Suppressor macrophage (primary cell): Measurements from ENCODE around the gene TAPBPL.
A peak's percentile ranks its signal among the peaks of the same experiment; 100 is the strongest.
"Not testable (repeated sequence)": the region's sequence is repeated elsewhere in the genome, so short reads cannot be mapped to it uniquely, and the experiment has no call there.

ENCODE experiments used
- DNase-seq, 4 experiments: peaks; one replicate each; pipeline ENCODE4 v3.0.0-alpha.2; 2020 to 2022
- total RNA-seq, 17 experiments: gene quantifications; one replicate each; lab custom pipeline; 2026; ENCODE audit warnings: mixed read lengths in 6 of 17, inconsistent platforms in 3 of 17; lab: John Stamatoyannopoulos, UW

TAPBPL gene, protein sequence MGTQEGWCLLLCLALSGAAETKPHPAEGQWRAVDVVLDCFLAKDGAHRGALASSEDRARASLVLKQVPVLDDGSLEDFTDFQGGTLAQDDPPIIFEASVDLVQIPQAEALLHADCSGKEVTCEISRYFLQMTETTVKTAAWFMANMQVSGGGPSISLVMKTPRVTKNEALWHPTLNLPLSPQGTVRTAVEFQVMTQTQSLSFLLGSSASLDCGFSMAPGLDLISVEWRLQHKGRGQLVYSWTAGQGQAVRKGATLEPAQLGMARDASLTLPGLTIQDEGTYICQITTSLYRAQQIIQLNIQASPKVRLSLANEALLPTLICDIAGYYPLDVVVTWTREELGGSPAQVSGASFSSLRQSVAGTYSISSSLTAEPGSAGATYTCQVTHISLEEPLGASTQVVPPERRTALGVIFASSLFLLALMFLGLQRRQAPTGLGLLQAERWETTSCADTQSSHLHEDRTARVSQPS
- 17.3 to 33.4 (median 20.8) reads per million in 17 experiments for total RNA-seq

- DNase-seq: peak; percentile 81 to 92 (median 88)
Observed at GRCh38 chr12:6451348-6452244, at the start of gene TAPBPL. TAPBPL (plus strand) TSS chr12:6452042; CDS start chr12:6452249, 207 bp downstream.

DNA sequence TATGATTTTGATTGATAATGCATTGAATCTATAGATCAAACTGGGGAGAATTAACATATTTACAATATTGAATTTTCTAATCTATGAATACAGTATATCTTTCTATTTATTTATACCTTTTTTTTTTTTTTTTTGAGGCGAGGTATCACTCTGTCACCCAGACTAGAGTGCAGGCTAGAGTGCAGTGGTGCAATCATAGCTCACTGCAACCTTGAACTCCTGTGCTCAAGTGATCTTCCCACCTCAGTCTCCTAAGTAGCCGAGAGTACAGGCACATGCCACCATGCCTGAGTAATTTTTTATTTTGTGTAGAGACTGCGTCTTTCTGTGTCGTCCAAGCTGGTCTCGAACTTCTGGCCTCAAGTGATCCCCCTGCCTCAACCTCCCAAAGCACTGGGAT is 47.5 kb upstream of the TAPBPL start:
- DNase-seq: no peak

DNA sequence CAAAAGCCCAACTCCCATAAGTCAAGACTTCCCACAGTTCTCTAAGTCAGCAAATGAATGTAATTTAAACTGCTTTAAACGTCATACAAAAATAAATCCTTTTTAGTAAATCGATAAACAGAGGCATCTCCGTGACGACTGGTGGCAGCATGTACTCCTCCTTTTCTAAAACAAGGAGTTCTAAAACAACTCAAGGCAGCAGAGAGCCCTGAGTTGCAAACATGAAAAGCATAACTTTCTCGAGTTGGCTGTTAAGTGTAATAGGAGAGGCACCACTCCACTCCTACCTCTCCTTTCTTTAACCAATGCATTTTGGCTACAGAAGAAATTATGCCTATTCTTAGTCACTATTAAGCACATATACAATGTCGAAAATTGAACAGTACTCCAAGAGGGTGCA is 45.9 kb upstream of the TAPBPL start:
- DNase-seq: no peak

DNA sequence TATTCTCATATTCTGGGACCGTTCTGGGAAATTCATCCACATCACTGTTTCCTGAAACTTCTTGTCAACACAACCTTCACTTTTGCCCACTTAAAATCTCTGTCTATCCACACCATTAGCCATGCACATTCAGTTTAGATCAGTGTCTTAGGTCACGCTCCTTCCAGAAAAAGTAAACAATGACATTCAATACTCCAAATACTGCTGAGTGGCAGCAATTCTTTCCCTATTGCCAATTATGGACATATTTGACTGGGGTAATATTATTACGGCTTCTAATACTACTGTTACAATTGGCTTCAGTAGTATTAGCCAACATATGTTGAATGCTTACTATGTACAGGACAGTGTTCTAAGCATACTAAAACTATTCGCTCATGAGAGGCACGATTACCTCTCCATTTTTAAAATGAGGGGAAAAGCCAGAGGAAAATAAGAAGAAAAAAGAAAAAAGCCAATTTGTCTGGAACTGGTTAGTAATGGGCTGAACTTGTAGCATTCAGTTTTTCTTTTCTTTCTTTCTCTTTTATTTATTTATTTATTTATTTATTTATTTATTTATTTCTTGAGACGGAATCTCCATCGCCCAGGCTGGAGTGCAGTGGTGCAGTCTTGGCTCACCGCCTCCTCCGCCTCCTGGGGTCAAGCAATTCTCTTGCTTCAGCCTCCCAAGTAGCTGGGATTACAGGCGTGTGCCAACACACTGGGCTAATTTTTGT is 44.4 kb upstream of the TAPBPL start:
- DNase-seq: no peak

- peak; percentile 81 to 93 (median 88) for DNase-seq
Observed at GRCh38 chr12:6416596-6416995, 35.2 kb upstream of the TAPBPL start.

GRCh38 chr12:6418796-6419195 is 33.0 kb upstream of the TAPBPL start:
- no peak for DNase-seq

GRCh38 chr12:6420364-6420763 is 31.5 kb upstream of the TAPBPL start:
- no peak for DNase-seq

DNA sequence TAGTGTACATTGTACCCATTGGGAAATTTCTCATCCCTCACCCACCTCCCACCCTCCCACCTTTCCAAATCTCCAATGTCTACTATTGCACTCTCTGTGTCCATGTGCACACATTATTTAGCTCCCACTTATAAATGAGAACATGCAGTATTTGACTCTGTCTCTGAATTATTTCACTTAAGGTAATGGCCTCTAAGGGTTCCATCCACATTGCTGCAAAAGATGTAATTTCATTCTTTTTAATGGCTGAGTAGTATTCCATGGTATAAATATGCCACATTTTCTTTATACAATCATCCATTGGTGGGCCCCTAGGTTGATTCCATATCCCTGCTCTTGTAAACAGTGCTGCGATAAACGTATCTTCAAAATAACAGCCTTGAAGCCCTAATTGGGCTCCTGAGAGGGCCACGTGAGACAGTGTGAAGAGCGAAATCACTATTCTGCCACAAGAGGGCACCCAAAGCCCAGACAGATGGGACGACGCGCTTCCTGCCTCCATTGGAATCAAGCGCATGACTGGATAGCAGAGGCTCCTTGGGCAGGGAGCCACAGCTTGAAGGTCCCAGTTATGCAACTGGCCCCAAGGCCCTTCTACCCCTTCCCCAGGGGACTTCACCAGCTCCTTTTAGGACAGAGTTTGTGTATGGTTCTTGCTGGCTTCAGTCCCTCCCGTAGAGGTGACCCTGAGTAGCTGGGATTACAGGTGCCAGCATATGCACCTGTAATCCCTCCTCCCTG is 28.4 kb upstream of the TAPBPL start:
- DNase-seq: peak; percentile 94 to 98 (median 96)

GRCh38 chr12:6424008-6424347 is 27.9 kb upstream of the TAPBPL start:
- DNase-seq: no peak

GRCh38 chr12:6424866-6425265 is 27.0 kb upstream of the TAPBPL start:
- DNase-seq: no peak

GRCh38 chr12:6425590-6426531 is 26.0 kb upstream of the TAPBPL start:
- peak; percentile 77 to 95 (median 88) for DNase-seq

- peak; percentile 84 to 94 (median 88) for DNase-seq
Observed at GRCh38 chr12:6426882-6427671, 24.8 kb upstream of the TAPBPL start.

DNA sequence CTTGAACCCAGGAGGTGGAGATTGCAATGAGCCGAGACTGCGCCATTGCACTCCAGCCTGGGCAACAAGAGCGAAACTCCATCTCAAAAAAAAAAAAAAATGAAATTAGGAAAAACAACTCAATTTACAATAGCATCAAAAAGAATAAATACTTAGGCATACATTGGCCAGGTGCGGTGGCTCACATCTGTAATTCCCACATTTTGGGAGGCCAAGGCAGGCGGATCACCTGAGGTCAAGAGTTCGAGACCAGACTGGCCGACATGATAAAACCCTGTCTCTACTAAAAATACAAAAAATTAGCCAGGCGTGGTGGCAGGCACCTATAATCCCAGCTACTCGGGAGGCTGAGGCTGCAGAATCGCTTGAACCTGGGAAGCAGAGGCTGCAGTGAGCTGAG is 24.0 kb upstream of the TAPBPL start:
- not testable (repeated sequence) for DNase-seq

DNA sequence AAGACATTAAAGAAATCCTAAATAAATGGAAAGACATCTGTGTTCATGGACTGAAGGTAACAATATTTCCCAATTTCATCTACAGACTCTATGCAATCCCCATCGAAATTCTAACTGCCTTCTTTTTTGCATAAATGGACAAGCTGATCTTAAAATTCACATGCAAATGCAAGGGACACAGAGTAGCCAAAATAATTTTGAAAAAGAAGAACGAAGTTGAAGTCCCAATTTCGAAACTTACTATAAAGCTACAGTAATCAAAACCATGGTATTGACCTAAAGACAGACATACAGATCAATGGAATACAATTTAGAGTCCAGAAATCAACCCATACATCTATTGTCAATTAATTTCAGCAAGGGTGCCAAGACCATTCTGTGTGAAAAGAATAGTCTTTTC is 23.5 kb upstream of the TAPBPL start:
- DNase-seq: no peak

DNA sequence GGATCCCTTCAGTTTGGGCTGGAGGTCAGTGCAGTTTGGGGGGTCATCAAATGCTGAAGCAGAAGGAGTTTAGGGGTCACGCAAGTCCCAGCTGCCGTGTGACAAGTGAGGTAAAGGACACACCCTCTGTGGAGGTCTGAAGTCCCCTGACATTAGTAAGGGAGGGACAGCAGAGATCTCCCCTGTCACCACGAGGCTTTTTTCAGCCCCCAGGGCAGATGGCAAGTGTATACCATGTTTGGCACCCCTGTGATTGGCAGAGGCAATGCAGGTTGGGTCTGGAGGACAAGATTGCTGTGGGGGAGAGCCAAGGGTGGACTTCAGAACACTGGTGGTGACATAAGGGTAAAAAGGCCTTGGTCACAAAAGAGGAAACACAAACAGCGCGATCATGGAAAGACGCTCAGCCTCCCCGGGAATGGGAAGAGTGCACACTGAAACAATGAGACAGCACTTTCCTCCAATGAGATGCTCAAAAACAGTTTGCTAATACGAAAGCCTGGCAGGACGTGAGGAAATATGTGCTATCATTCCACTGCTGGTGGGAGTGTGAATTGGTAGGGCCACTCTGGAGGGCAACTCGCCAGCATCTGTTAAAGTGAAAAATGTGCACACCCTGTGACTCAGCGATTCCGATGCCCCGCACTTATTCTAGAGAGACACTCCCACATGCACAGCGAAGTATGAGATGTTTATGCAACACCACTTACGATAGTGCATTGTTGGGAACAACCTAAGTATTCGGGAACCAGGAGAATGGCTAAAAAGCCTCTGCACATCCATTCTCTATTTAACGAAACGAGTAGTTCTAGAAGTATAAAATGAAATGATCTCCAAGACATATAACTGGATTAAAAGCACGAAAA is 21.5 kb upstream of the TAPBPL start:
- peak; percentile 83 to 96 (median 89) for DNase-seq

- DNase-seq: no peak
Observed at GRCh38 chr12:6432991-6433390, 18.9 kb upstream of the TAPBPL start.

GRCh38 chr12:6434205-6435140 is 17.4 kb upstream of the TAPBPL start:
- DNase-seq: no peak
